Femur (tissue), 1 donor: ENCODE data around the gene FCSK.
"Not testable (repeated sequence)": the region's sequence is repeated elsewhere in the genome, so short reads cannot be mapped to it uniquely, and the experiment has no call there.

Source experiments
- DNase-seq: peaks from one replicate; pipeline ENCODE4 v3.0.0-alpha.2; 2017

FCSK gene

GRCh38 chr16:70454222-70455034 is at the start of gene FCSK:
TSS of gene FCSK (plus strand) at chr16:70454595. CDS start at chr16:70463191, 8,596 bp downstream.
- DNase-seq: peak; percentile 73

- not testable (repeated sequence) for DNase-seq
These were observed 48.3 kb upstream of the FCSK start for GRCh38 chr16:70406104-70406503.

GRCh38 chr16:70407811-70408274 is 46.6 kb upstream of the FCSK start:
- DNase-seq: no peak

- DNase-seq: no peak
These were observed 43.7 kb upstream of the FCSK start for GRCh38 chr16:70410734-70411133.

GRCh38 chr16:70412385-70412784 is 42.0 kb upstream of the FCSK start:
- DNase-seq: no peak

- DNase-seq: not testable (repeated sequence)
These were observed 40.8 kb upstream of the FCSK start for GRCh38 chr16:70413572-70413971.

GRCh38 chr16:70416748-70417616 is 37.4 kb upstream of the FCSK start:
- DNase-seq: no peak

GRCh38 chr16:70417661-70418060 is 36.7 kb upstream of the FCSK start:
- no peak for DNase-seq

GRCh38 chr16:70418274-70418992 is 36.0 kb upstream of the FCSK start:
- DNase-seq: no peak

GRCh38 chr16:70418993-70419318 is 35.4 kb upstream of the FCSK start:
- DNase-seq: no peak

- DNase-seq: no peak
These were observed 34.7 kb upstream of the FCSK start for GRCh38 chr16:70419384-70420327.

- DNase-seq: no peak
These were observed 33.4 kb upstream of the FCSK start for GRCh38 chr16:70421014-70421413.

GRCh38 chr16:70421473-70422311 is 32.7 kb upstream of the FCSK start:
- DNase-seq: no peak

- no peak for DNase-seq
These were observed 31.9 kb upstream of the FCSK start for GRCh38 chr16:70422543-70422942.

- no peak for DNase-seq
These were observed 26.6 kb upstream of the FCSK start for GRCh38 chr16:70427786-70428177.

- DNase-seq: peak; percentile 95
These were observed 26.0 kb upstream of the FCSK start for GRCh38 chr16:70428178-70428998.

GRCh38 chr16:70429888-70430666 is 24.3 kb upstream of the FCSK start:
- DNase-seq: no peak

- peak; percentile 60 for DNase-seq
These were observed 23.5 kb upstream of the FCSK start for GRCh38 chr16:70430667-70431536.
